GM12875 (cell line): ENCODE results near the gene CBX2.

Experiments used
- H3K4me3 ChIP-seq: one replicate; pipeline ENCODE4 v1.5.1; 2011; ENCODE audit warnings: low read depth, low read length, control low read depth
- CTCF ChIP-seq: IDR thresholded peaks from 2 replicates; pipeline ENCODE4 v1.5.1; 2011; ENCODE audit warnings: low read depth, mild to moderate bottlenecking, control low read depth, inconsistent platforms, low read length, moderate library complexity, borderline replicate concordance; ENCODE audit not compliant: insufficient read depth

The CBX2 gene

GRCh38 chr17:79820959-79821330 is 43.0 kb downstream of the CBX2 start:
- TF ChIP-seq CTCF = no peak

DNA sequence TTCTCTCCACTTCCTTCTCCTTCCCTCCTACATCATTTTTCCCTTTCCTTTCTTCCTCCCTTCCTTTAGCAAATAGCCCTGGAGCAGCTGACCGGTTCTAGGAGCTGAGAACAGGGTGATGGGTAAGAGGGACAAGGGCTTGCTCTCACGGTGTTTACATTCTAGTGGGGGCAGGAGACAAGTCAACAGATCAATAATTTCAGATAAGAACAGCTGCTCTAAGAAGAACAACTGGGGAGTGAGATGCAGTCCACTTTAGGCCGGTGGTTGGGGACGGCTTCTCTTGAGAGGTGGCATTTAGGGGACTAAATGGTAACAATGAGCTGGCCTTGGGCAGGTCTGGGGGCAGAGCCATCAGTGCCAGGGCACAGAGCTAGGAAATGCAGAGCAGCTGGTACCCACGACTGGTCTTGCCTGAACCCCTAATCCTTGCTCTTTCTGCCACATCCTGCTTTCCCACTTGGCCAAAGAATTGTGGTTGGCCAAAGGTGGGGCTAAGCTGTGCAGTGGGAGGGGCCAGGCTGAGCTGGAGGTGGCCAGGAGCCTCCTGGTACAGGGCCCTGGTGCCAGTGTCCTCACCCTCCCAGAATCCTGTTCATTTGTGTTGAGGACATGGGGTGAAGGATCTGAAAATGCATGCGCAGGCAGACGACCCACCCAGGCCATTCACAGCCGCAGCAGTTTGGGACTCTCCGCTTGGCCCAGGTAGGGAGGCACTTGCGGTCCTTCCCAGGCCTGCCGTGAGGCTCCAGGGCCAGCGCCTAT is 43.6 kb downstream of the CBX2 start:
- TF ChIP-seq CTCF = no peak
- no peak overlapping the region for H3K4me3 ChIP-seq

More at GRCh38 chr17:79820959-79821330, 43.0 kb downstream of the CBX2 start:
- H3K4me3 ChIP-seq = no peak overlapping the region

DNA sequence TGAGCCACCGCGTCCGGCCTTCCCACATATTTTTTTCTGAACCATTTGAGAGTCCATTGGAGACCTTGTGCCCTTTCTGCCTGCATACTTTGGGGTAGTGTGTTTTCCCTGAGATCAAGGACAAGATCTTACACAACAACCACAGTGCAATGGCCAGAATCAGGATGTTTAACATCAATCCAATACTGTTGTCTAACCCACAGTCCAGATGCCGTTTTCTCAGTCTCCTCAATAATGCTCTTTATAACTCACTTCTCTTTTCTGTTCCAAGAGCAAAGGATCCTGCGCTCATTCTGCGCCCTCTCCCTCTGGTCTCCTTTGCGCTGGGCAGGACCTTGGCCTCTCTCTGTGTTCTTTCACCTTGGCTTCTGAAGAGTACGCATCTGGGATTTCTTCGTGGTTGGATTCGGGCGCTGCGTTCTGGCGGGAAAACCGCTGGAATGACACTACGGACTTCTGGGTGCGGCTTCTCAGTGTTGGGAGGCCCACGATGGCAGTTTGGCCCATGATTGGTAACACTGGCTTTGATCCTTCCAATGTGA is 44.7 kb downstream of the CBX2 start:
- no peak for TF ChIP-seq CTCF

DNA sequence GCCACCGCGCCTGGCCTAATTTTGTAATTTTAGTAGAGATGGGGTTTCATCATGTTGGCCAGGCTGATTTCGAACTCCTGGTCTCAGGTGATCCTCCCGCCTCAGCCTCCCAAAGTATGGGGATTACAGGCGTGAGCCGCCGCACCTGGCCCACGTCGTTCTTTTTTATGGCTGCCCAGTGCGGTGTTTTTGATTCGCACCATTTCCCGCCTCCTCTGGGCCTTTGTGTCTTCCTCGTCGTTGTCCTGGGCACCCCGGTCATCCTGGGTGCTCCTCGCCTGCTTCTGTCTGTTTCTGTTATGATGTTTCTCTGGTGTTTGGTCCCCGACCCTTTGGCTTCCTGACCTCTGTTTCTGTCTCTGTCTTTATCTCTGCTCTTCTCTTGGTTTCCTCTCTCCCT is 46.3 kb downstream of the CBX2 start:
- TF ChIP-seq CTCF = no peak
- no peak overlapping the region for H3K4me3 ChIP-seq

More for the DNA sequence above, 44.7 kb downstream of the CBX2 start:
- H3K4me3 ChIP-seq = no peak overlapping the region

DNA sequence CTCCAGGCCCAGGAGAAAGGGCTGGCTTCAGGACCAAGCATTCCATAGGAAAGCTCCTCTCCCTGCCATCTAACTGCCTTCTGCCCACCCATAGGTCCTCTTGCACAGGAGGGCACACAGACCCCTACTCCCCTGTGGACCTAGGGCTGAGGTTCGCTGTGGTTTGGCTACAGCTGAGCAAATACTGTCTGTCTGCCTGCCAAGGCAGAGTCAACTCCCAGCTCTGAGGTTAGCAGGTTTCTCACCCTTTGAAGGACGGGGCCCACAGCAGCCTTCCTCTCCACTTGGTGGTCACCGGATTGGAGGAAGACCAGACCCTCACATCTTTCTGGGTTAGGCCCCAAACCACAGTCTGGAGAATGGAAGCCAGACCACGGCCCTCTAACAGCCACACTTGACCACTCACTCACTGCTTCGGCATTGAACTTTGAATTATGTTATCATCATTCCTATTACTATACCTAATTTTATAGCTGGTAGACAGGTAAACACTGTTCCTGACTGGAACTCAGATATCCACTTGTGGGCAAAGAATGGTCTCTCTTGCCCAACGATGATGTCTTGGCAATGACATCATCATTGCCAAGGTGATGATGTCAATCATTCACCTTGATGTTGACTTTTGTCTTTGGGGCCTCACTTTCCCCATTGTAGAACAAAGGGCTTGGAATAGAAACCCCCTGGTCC is 47.1 kb downstream of the CBX2 start:
- TF ChIP-seq CTCF = no peak
- H3K4me3 ChIP-seq = no peak overlapping the region

DNA sequence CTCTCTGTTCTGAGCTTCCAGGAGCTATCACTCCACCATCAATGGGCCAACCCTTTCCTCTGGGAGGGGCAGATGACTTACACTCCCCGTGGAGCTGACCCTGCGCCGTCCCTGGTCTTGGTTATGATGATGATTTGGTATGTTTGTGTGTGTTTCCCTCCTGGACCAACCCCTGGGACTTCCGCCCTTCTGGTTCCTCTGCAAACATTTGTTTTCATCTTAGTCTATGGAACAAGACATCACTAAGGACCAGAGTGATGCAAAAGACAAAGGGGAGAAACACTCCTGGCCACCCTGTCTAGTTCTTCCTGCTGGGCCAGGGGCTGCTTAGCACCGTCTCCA is 47.6 kb downstream of the CBX2 start:
- no peak for TF ChIP-seq CTCF
- no peak overlapping the region for H3K4me3 ChIP-seq

DNA sequence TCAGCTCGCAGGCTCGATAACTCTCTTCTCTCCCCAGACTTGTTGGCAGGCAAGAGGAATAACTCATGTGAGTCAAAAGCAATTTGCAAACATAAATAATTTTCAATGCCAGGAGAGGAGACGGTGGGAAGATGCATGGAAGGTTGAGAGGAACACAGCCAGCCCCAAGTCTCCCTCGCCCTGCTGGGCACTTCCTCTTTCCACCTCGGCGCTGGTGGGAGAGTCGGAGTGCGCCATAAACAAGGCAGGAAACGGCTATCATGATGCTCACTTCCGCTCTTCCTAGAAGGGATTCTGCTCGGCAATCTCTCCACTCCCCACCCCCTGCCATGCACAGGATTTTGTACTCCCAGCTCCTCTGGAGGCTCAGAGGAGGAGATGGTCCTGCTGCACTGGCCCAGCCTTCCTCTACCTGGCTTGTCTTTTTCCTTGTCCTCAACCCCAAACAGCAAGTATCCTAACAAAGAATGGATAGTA is 48.3 kb downstream of the CBX2 start:
- H3K4me3 ChIP-seq = no peak overlapping the region
- no peak for TF ChIP-seq CTCF
